ENCODE data around the gene TAF11L13. TPM values are rescaled to one million over a fixed set of nuclear protein-coding genes. Genes with fewer than 3 reads are reported as not detected.
"Not testable (repeated sequence)": the region's sequence is repeated elsewhere in the genome, so short reads cannot be mapped to it uniquely, and the experiment has no call there.

The TAF11L13 gene
- not detected for total RNA-seq
- long read RNA-seq, donor 1, result 0 reads
- long read RNA-seq, donor 2, result 0 reads

GRCh38 chr5:17631788-17632187 lies at the start of gene TAF11L13:
TAF11L13 (plus strand) TSS chr5:17632088.
- intact Hi-C loops (cut with DNase I), result not testable (repeated sequence)

GRCh38 chr5:17585658-17586057 lies 46.2 kb upstream of the TAF11L13 start, which contains the start of gene TAF11L7:
TAF11L7 (minus strand) TSS chr5:17585758.
- intact Hi-C loops (cut with DNase I), result not testable (repeated sequence)

More at GRCh38 chr5:17631788-17632187, at the start of gene TAF11L13:
- DNase-seq (ENCODE audit: low spot score), result not testable (repeated sequence)

GRCh38 chr5:17590860-17591259 lies 41.0 kb upstream of the TAF11L13 start, which contains the start of gene TAF11L8:
TAF11L8 (minus strand) TSS chr5:17590960.
- DNase-seq (ENCODE audit: low spot score); intact Hi-C loops (cut with DNase I): not testable (repeated sequence)

More at GRCh38 chr5:17585658-17586057, 46.2 kb upstream of the TAF11L13 start, which contains the start of gene TAF11L7:
- not testable (repeated sequence) for DNase-seq (ENCODE audit: low spot score)

GRCh38 chr5:17594255-17594654 lies 37.6 kb upstream of the TAF11L13 start, which contains the start of gene TAF11L9:
TAF11L9 (minus strand) TSS chr5:17594394.
- intact Hi-C loops (cut with DNase I), result not testable (repeated sequence)
- peak; percentile 42 for DNase-seq (ENCODE audit: low spot score)

GRCh38 chr5:17597728-17598127 lies 34.2 kb upstream of the TAF11L13 start, which contains the start of gene TAF11L10:
TAF11L10 (minus strand) TSS chr5:17597828.
- intact Hi-C loops (cut with DNase I); DNase-seq (ENCODE audit: low spot score): not testable (repeated sequence)

GRCh38 chr5:17603880-17604279 lies 28.0 kb upstream of the TAF11L13 start, which contains the start of gene TAF11L11:
TAF11L11 (plus strand) TSS chr5:17604183.
- intact Hi-C loops (cut with DNase I), result not testable (repeated sequence)
- peak; percentile 38 for DNase-seq (ENCODE audit: low spot score)

GRCh38 chr5:17604951-17605350 lies 26.9 kb upstream of the TAF11L13 start:
- intact Hi-C loops (cut with DNase I), result no loop called here
- peak; percentile 69 for DNase-seq (ENCODE audit: low spot score)

GRCh38 chr5:17607461-17607860 lies 24.4 kb upstream of the TAF11L13 start:
- DNase-seq (ENCODE audit: low spot score), result peak; percentile 23
- intact Hi-C loops (cut with DNase I), result not testable (repeated sequence)

- intact Hi-C loops (cut with DNase I), result not testable (repeated sequence)
Observed at GRCh38 chr5:17610092-17610491, 21.8 kb upstream of the TAF11L13 start, which contains the start of gene TAF11L12. TAF11L12 (plus strand) TSS chr5:17610392.

GRCh38 chr5:17614872-17615605 lies 16.8 kb upstream of the TAF11L13 start:
- intact Hi-C loops (cut with DNase I), result no loop called here
- no peak for DNase-seq (ENCODE audit: low spot score)

More at GRCh38 chr5:17610092-17610491, 21.8 kb upstream of the TAF11L13 start, which contains the start of gene TAF11L12:
- DNase-seq (ENCODE audit: low spot score), result peak; percentile 42

GRCh38 chr5:17619354-17619753 lies 12.5 kb upstream of the TAF11L13 start:
- DNase-seq (ENCODE audit: low spot score), result no peak
- intact Hi-C loops (cut with DNase I), result no loop called here

GRCh38 chr5:17620627-17621026 lies 11.3 kb upstream of the TAF11L13 start:
- intact Hi-C loops (cut with DNase I), result no loop called here

GRCh38 chr5:17625686-17626085 lies 6.2 kb upstream of the TAF11L13 start:
- no peak for DNase-seq (ENCODE audit: low spot score)
- intact Hi-C loops (cut with DNase I), result no loop called here

More at GRCh38 chr5:17620627-17621026, 11.3 kb upstream of the TAF11L13 start:
- no peak for DNase-seq (ENCODE audit: low spot score)

- intact Hi-C loops (cut with DNase I), result no loop called here
- no peak for DNase-seq (ENCODE audit: low spot score)
Observed at GRCh38 chr5:17634160-17634559, 2.3 kb downstream of the TAF11L13 start, which contains the start of gene TAF11L14. TAF11L14 (plus strand) TSS chr5:17634460.

GRCh38 chr5:17649232-17649631 lies 17.3 kb downstream of the TAF11L13 start:
- intact Hi-C loops (cut with DNase I); DNase-seq (ENCODE audit: low spot score): not testable (repeated sequence)

- intact Hi-C loops (cut with DNase I); DNase-seq (ENCODE audit: low spot score): not testable (repeated sequence)
Observed at GRCh38 chr5:17655201-17655759, 23.4 kb downstream of the TAF11L13 start.

- no peak for DNase-seq (ENCODE audit: low spot score)
- intact Hi-C loops (cut with DNase I), result no loop called here
Observed at GRCh38 chr5:17655921-17656320, 24.0 kb downstream of the TAF11L13 start.

- DNase-seq (ENCODE audit: low spot score), result no peak
- intact Hi-C loops (cut with DNase I), result no loop called here
Observed at GRCh38 chr5:17663182-17663581, 31.3 kb downstream of the TAF11L13 start.

GRCh38 chr5:17665836-17666235 lies 33.9 kb downstream of the TAF11L13 start:
- intact Hi-C loops (cut with DNase I), result no loop called here

GRCh38 chr5:17666726-17667235 lies 34.9 kb downstream of the TAF11L13 start:
- intact Hi-C loops (cut with DNase I), result no loop called here
- no peak for DNase-seq (ENCODE audit: low spot score)

More at GRCh38 chr5:17665836-17666235, 33.9 kb downstream of the TAF11L13 start:
- no peak for DNase-seq (ENCODE audit: low spot score)
